Measurements from ENCODE around the gene HS6ST3. TPM values are rescaled to one million over a fixed set of nuclear protein-coding genes. Genes with fewer than 3 reads are reported as not detected.

Gene HS6ST3
- total and polyA plus RNA-seq, 9 of the 15 experiments (the other 6 are each of a cell fraction or from before 2014, with no cell fraction given) = not detected

DNA sequence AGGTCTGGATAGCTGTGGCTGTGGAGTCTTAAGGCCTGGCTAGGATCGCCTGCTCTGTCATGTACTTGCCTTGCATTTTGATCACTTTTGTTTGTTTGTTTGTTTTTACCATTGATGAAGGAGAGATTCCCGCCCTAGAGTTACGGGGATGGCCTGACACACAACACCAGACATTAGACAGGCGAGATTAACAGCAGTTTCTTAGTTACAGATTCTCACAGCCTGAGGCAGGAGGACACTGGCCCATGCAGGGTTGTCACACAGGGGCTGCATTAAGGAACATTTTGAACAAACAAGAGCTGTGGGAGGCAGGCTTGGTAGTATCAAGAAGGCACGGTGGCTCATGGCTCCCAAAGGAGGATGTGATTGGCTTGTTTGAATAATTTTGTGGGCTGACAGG, 291.8 kb downstream of the HS6ST3 start:
- Histone ChIP-seq H3K4me1 (replicated peaks in 1 of 2; ENCODE audit: control insufficient read depth in 2 of 2, insufficient read depth in 2 of 2, low read length in 2 of 2) (no peaks in the 10 kb centered on the region), H3K27me3 (ENCODE audit: control insufficient read depth in 2 of 2, insufficient read depth in 2 of 2, low read length in 2 of 2) (no peaks in the 10 kb centered on the region), H3K36me3 (ENCODE audit: control insufficient read depth, insufficient read depth, low read length) (no peaks in the 10 kb centered on the region), H3K4me3 (no peak overlapping the region), H3K9me1 (ENCODE audit: control insufficient read depth, insufficient read depth, low read length) (no peaks in the 10 kb centered on the region), H2AFZ (ENCODE audit: low read depth, low read length) (no peak overlapping the region), H3K27ac (ENCODE audit: extremely low read depth, low read depth, low read length) (no peak overlapping the region), H3K9ac (ENCODE audit: insufficient read depth in 1 of 2, low read depth in 2 of 2, low read length in 2 of 2) (no peak overlapping the region), H3K79me2 (ENCODE audit: control insufficient read depth, insufficient read depth, low read length) (no peaks in the 10 kb centered on the region), H4K20me1 (replicated peaks; ENCODE audit: control insufficient read depth, insufficient read depth, low read length) (no peaks in the 10 kb centered on the region), H3K4me2 (ENCODE audit: insufficient read depth, low read length) (no peak overlapping the region), H3K9me3 (replicated peaks; ENCODE audit: control insufficient read depth, insufficient read depth, low read depth, low read length) (no peaks in the 10 kb centered on the region)
- in situ Hi-C loops (cut with MboI) (no loop called here), intact Hi-C loops (cut with micrococcal nuclease) (no loop called here)
- ATAC-seq = no peak
- no peak for FAIRE-seq
- BruUV-seq (replicated peaks) = no TSS peak
- WGBS (ENCODE audit: insufficient coverage, low coverage, missing lambda C conversion rate) = 2% methylated on average over 5 of the region's 5 CpGs
- POLR2A ChIA-PET = no interaction called here
- CTCF ChIA-PET (ENCODE audit: low intra/inter-chr PET ratio) = no interaction called here
- TF ChIP-seq YY1 (IDR thresholded peaks at IDR 0.05; ENCODE audit: borderline replicate concordance in 1 of 3, control insufficient read depth in 1 of 3, extremely low read depth in 1 of 3, insufficient read depth in 3 of 3, insufficient read length in 1 of 3, insufficient replicate concordance in 2 of 3, low read depth in 1 of 3, low read length in 2 of 3) = no peak
- TF ChIP-seq ZNF507 (tag; conservative IDR thresholded peaks at IDR 0.05) = no peak
- DNase-seq (ENCODE audit: extremely low read depth in 1 of 4, low spot score in 3 of 4) = no peak

DNA sequence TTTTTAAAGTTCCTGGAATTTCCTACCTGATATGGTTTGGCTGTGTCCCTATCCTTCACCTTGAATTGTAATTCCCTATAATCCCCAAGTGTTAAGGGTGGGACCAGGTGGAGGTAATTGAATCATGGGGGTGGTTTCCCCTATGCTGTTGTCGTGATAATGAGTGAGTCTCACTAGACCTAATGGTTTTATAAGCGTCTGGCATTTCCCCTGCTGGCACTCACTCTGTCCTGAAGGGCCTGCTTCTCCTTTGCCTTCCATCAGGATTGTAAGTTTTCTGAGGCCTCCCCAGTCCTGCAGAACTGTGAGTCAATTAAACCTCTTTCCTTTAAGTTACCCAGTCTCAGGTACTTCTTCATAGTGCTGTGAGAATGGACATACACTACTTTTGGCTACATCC, 298.7 kb downstream of the HS6ST3 start:
- ChIA-PET POLR2A (no interaction called here), CTCF (ENCODE audit: low intra/inter-chr PET ratio) (no interaction called here)
- intact Hi-C loops (cut with micrococcal nuclease) (no loop called here), in situ Hi-C loops (cut with MboI) (no loop called here)
- no peak overlapping the region for H3K27ac ChIP-seq (ENCODE audit: extremely low read depth, low read depth, low read length)
- H3K9ac ChIP-seq (ENCODE audit: insufficient read depth in 1 of 2, low read depth in 2 of 2, low read length in 2 of 2) = no peak overlapping the region
- no peaks in the 10 kb centered on the region for H3K36me3 ChIP-seq (ENCODE audit: control insufficient read depth, insufficient read depth, low read length)
- H3K9me1 ChIP-seq (ENCODE audit: control insufficient read depth, insufficient read depth, low read length) = no peaks in the 10 kb centered on the region
- no peaks in the 10 kb centered on the region for H3K4me1 ChIP-seq (replicated peaks in 1 of 2; ENCODE audit: control insufficient read depth in 2 of 2, insufficient read depth in 2 of 2, low read length in 2 of 2)
- H4K20me1 ChIP-seq (replicated peaks; ENCODE audit: control insufficient read depth, insufficient read depth, low read length) = no peaks in the 10 kb centered on the region
- no peak overlapping the region for H3K4me2 ChIP-seq (ENCODE audit: insufficient read depth, low read length)
- H2AFZ ChIP-seq (ENCODE audit: low read depth, low read length) = no peak overlapping the region
- H3K9me3 ChIP-seq (replicated peaks; ENCODE audit: control insufficient read depth, insufficient read depth, low read depth, low read length) = no peaks in the 10 kb centered on the region
- WGBS (ENCODE audit: insufficient coverage, low coverage, missing lambda C conversion rate) = 0% methylated on average over 2 of the region's 2 CpGs
- no TSS peak for BruUV-seq (replicated peaks)
- FAIRE-seq (no peak), ATAC-seq (no peak), DNase-seq (ENCODE audit: extremely low read depth in 1 of 4, low spot score in 3 of 4) (no peak)
- no peak overlapping the region for H3K4me3 ChIP-seq
- H3K79me2 ChIP-seq (ENCODE audit: control insufficient read depth, insufficient read depth, low read length) = no peaks in the 10 kb centered on the region
- H3K27me3 ChIP-seq (ENCODE audit: control insufficient read depth in 2 of 2, insufficient read depth in 2 of 2, low read length in 2 of 2) = no peaks in the 10 kb centered on the region
- TF ChIP-seq HMGN3 (IDR thresholded peaks at IDR 0.05; ENCODE audit: borderline replicate concordance, extremely low read depth, insufficient read length, low read depth, low read length) = no peak
- no peak for TF ChIP-seq FOSL1 (tag; conservative IDR thresholded peaks at IDR 0.05)
- TF ChIP-seq ZNF696 (CRISPR knock-in tag; conservative IDR thresholded peaks at IDR 0.05) = no peak
- TF ChIP-seq, protein P1, sequence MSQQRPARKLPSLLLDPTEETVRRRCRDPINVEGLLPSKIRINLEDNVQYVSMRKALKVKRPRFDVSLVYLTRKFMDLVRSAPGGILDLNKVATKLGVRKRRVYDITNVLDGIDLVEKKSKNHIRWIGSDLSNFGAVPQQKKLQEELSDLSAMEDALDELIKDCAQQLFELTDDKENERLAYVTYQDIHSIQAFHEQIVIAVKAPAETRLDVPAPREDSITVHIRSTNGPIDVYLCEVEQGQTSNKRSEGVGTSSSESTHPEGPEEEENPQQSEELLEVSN (IDR thresholded peaks at IDR 0.05; ENCODE audit: borderline replicate concordance in 1 of 2, extremely low read depth in 1 of 2, insufficient read depth in 1 of 2, insufficient read length in 1 of 2, low read depth in 1 of 2, low read length in 1 of 2, poor library complexity in 1 of 2, severe bottlenecking in 1 of 2) = no peak
- TF ChIP-seq, protein P2, sequence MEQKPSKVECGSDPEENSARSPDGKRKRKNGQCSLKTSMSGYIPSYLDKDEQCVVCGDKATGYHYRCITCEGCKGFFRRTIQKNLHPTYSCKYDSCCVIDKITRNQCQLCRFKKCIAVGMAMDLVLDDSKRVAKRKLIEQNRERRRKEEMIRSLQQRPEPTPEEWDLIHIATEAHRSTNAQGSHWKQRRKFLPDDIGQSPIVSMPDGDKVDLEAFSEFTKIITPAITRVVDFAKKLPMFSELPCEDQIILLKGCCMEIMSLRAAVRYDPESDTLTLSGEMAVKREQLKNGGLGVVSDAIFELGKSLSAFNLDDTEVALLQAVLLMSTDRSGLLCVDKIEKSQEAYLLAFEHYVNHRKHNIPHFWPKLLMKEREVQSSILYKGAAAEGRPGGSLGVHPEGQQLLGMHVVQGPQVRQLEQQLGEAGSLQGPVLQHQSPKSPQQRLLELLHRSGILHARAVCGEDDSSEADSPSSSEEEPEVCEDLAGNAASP (IDR thresholded peaks at IDR 0.05) = no peak
- no peak for TF ChIP-seq ZNF217 (CRISPR knock-in tag; IDR thresholded peaks at IDR 0.05)
- no peak for TF ChIP-seq PCBP1 (IDR thresholded peaks at IDR 0.05; ENCODE audit: low read depth, low read length, poor library complexity, severe bottlenecking)
- TF ChIP-seq TGIF2 (CRISPR knock-in tag; IDR thresholded peaks at IDR 0.05) = no peak
- TF ChIP-seq HINFP (tag; conservative IDR thresholded peaks at IDR 0.05; ENCODE audit: low read depth) = no peak
